Stomach (tissue), 9 donors: Measurements from ENCODE around the gene SLC1A1. TPM values are rescaled to one million over a fixed set of nuclear protein-coding genes. Genes with fewer than 3 reads are reported as not detected.

Experiments used
- DNase-seq, 2 donors: peaks; one replicate each; pipeline versions ENCODE4 v3.0.0 to v3.0.0-alpha.2; 2013 to 2019
- H3K27ac ChIP-seq, 5 donors: fragments of 200-600 bp in 4 of 5; sonication (generic) in 4 of 5; one replicate each; pipeline ENCODE4 v1.5.1; 2013 to 2019; ENCODE audit warnings: mild to moderate bottlenecking in 1 of 5, moderate library complexity in 1 of 5
- H3K27me3 ChIP-seq, 3 donors: fragments of 200-600 bp; sonication (generic); one replicate each; pipeline ENCODE4 v1.5.1; 2017 to 2019; ENCODE audit warnings: mixed run types in 1 of 3
- H3K36me3 ChIP-seq, 4 donors: fragments of 200-600 bp; sonication (generic); 1 replicate in 3 of 4; 2 replicates in 1 of 4; pipeline ENCODE4 v1.5.1; 2016 to 2019
- H3K4me1 ChIP-seq, 4 donors: fragments of 200-600 bp; sonication (generic); one replicate each; pipeline ENCODE4 v1.5.1; 2016 to 2019
- H3K4me3 ChIP-seq, 4 donors: fragments of 200-600 bp; sonication (generic) in 3 of 4; one replicate each; pipeline ENCODE4 v1.5.1; 2016 to 2019; ENCODE audit warnings: mild to moderate bottlenecking in 1 of 4
- H3K9me3 ChIP-seq, 4 donors: fragments of 200-600 bp; sonication (generic); one replicate each; pipeline ENCODE4 v1.5.1; 2016 to 2019
- CTCF ChIP-seq, 7 experiments: fragments of 450-650 bp in 4 of 7; fragments of 200-600 bp in 3 of 7; sonication (generic) in 3 of 7; IDR thresholded peaks; one replicate each; pipeline ENCODE4 v1.5.1; 2016 to 2019; ENCODE audit warnings: antibody characterized with exemption in 7 of 7, control low read depth in 2 of 7, mild to moderate bottlenecking in 1 of 7
- EP300 ChIP-seq: sonication (generic); formaldehyde crosslinking; IDR thresholded peaks from one replicate; pipeline ENCODE4 v1.6.1; 2017; ENCODE audit warnings: antibody characterized with exemption
- POLR2A ChIP-seq, 4 donors: fragments of 450-650 bp; IDR thresholded peaks; one replicate each; pipeline ENCODE4 v1.6.1; 2016; ENCODE audit warnings: antibody characterized with exemption in 4 of 4, control low read depth in 2 of 4, mild to moderate bottlenecking in 1 of 4, moderate library complexity in 1 of 4
- POLR2AphosphoS5 ChIP-seq, 3 donors: sonication (generic); formaldehyde crosslinking; IDR thresholded peaks; one replicate each; pipeline ENCODE4 v1.6.1; 2016; ENCODE audit warnings: antibody characterized with exemption in 3 of 3
- WGBS, 5 donors: extraction: QIAGEN DNeasy Blood & Tissue Kit in 3 of 5; methylation state at CpG; one replicate each; pipeline versions ENCODE4 v1.1.5 to v1.1.7; 2013 to 2018; 5-methylcytosine and 5-hydroxymethylcytosine counted together
- intact Hi-C: fragments of 100-400 bp; cut with DNase I; formaldehyde crosslinking; loops from one replicate; pipeline ENCODE4 v1.15.1; 2023; ENCODE audit warnings: low total_unique reads
- polyA plus RNA-seq, 3 donors: library from polyadenylated mRNA; stranded (reverse); fragments of 200-250 nt; gene quantifications; one replicate each; pipeline ENCODE4 v1.2.3, GENCODE V29; 2013
- total RNA-seq, 5 donors: library from RNA; depleted of rRNA; stranded (reverse); fragments of >200 nt; gene quantifications; one replicate each; pipeline versions ENCODE4 v1.1.0 to v1.2.3, GENCODE V29; 2014 to 2016
- donor health status: healthy with polysubstance abuse.
- donor health status: Bipolar disorder and iron deficiency.
- donor health status: healthy.

The SLC1A1 gene
- total and polyA plus RNA-seq, 8 donors, result 0.58 to 13.3 (median 2.7) TPM; not detected in 1

GRCh38 chr9:4617752-4618151 is 127.5 kb downstream of the SLC1A1 start:
- Histone ChIP-seq H3K4me1 (no peaks in the 10 kb centered on the region), H3K4me3 (no peak overlapping the region), H3K27ac (no peak overlapping the region), H3K27me3 (no peaks in the 10 kb centered on the region), H3K9me3 (no peaks in the 10 kb centered on the region), H3K36me3 (peaks cover 0 to 56% (median 13%) of the 10 kb centered on the region in 4 donors)
- intact Hi-C loops, result no loop called here
- DNase-seq, result no peak
- WGBS, 5 donors, result 54 to 64% (median 63%) methylated on average over 3 of the region's 3 CpGs
- TF ChIP-seq EP300, result no peak
- no peak for TF ChIP-seq POLR2AphosphoS5 (IDR thresholded peaks at IDR 0.05)
- TF ChIP-seq POLR2A (IDR thresholded peaks at IDR 0.05), result no peak
- TF ChIP-seq CTCF (IDR thresholded peaks at IDR 0.05), result no peak

- Histone ChIP-seq H3K27me3 (no peaks in the 10 kb centered on the region), H3K27ac (no peak overlapping the region), H3K36me3 (peaks cover 0 to 60% (median 13%) of the 10 kb centered on the region in 4 donors), H3K4me1 (no peaks in the 10 kb centered on the region), H3K4me3 (no peak overlapping the region), H3K9me3 (no peaks in the 10 kb centered on the region)
- no peak for DNase-seq
- intact Hi-C loops, result no loop called here
- WGBS, 5 donors, result 82 to 93% (median 89%) methylated on average over 2 of the region's 2 CpGs
- no peak for TF ChIP-seq POLR2AphosphoS5 (IDR thresholded peaks at IDR 0.05)
- TF ChIP-seq CTCF (IDR thresholded peaks at IDR 0.05), result no peak
- no peak for TF ChIP-seq EP300
- no peak for TF ChIP-seq POLR2A (IDR thresholded peaks at IDR 0.05)
Observed at GRCh38 chr9:4618700-4619099, 128.4 kb downstream of the SLC1A1 start.

- TF ChIP-seq EP300, result no peak
- TF ChIP-seq POLR2AphosphoS5 (IDR thresholded peaks at IDR 0.05), result no peak
- TF ChIP-seq POLR2A (IDR thresholded peaks at IDR 0.05), result no peak
- TF ChIP-seq CTCF (IDR thresholded peaks at IDR 0.05), result no peak
- Histone ChIP-seq H3K27ac (no peak overlapping the region), H3K36me3 (peaks cover 0 to 63% (median 15%) of the 10 kb centered on the region in 4 donors), H3K9me3 (no peaks in the 10 kb centered on the region), H3K27me3 (no peaks in the 10 kb centered on the region), H3K4me3 (no peak overlapping the region), H3K4me1 (no peaks in the 10 kb centered on the region)
- intact Hi-C loops, result no loop called here
- DNase-seq, result peak in 1 of 2 donors; percentile 14
- 73 to 90% (median 79%) methylated on average over 3 of the region's 3 CpGs for WGBS, 5 donors
Observed at GRCh38 chr9:4620057-4620765, 129.9 kb downstream of the SLC1A1 start.

GRCh38 chr9:4620881-4621555 is 130.8 kb downstream of the SLC1A1 start:
- 67 to 83% (median 74%) methylated on average over 2 of the region's 2 CpGs for WGBS, 5 donors
- no peak for TF ChIP-seq EP300
- TF ChIP-seq POLR2A (IDR thresholded peaks at IDR 0.05), result no peak
- no peak for TF ChIP-seq POLR2AphosphoS5 (IDR thresholded peaks at IDR 0.05)
- TF ChIP-seq CTCF (IDR thresholded peaks at IDR 0.05), result no peak
- Histone ChIP-seq H3K4me1 (no peaks in the 10 kb centered on the region), H3K36me3 (peaks cover 0 to 66% (median 16%) of the 10 kb centered on the region in 4 donors), H3K9me3 (no peaks in the 10 kb centered on the region), H3K27me3 (no peaks in the 10 kb centered on the region), H3K4me3 (no peak overlapping the region), H3K27ac (no peak overlapping the region)
- DNase-seq, result no peak
- intact Hi-C loops, result no loop called here
